Sigmoid colon (tissue), 4 donors: Measurements from ENCODE around the gene WNK2.

Experiments used
- CTCF ChIP-seq, 4 experiments: fragments of 450-650 bp in 3 of 4; fragments of 200-600 bp in 1 of 4; IDR thresholded peaks; one replicate each; pipeline ENCODE4 v1.5.1; 2016 to 2019; ENCODE audit warnings: antibody characterized with exemption in 4 of 4, mild to moderate bottlenecking in 3 of 4, moderate library complexity in 2 of 4
- EP300 ChIP-seq, 4 donors: sonication (generic); formaldehyde crosslinking; IDR thresholded peaks; one replicate each; pipeline ENCODE4 v1.6.1; 2017; ENCODE audit warnings: antibody characterized with exemption in 4 of 4
- POLR2A ChIP-seq, 2 donors: fragments of 450-650 bp; IDR thresholded peaks; one replicate each; pipeline ENCODE4 v1.6.1; 2016; ENCODE audit warnings: antibody characterized with exemption in 2 of 2, mild to moderate bottlenecking in 2 of 2, moderate library complexity in 2 of 2
- POLR2AphosphoS5 ChIP-seq, 4 donors: sonication (generic); formaldehyde crosslinking; IDR thresholded peaks; one replicate each; pipeline ENCODE4 v1.6.1; 2017; ENCODE audit warnings: antibody characterized with exemption in 4 of 4

GRCh38 chr9:93182572-93182971, 1.4 kb upstream of the WNK2 start:
- no peak for TF ChIP-seq CTCF (IDR thresholded peaks at IDR 0.05)
- TF ChIP-seq POLR2AphosphoS5 (IDR thresholded peaks at IDR 0.05): no peak
- TF ChIP-seq EP300 (IDR thresholded peaks at IDR 0.05): no peak
- no peak for TF ChIP-seq POLR2A (IDR thresholded peaks at IDR 0.05)
